Gastrocnemius medialis (tissue), 4 donors: Measurements from ENCODE around the gene GPSM3. TPM values are rescaled to one million over a fixed set of nuclear protein-coding genes. Genes with fewer than 3 reads are reported as not detected.

Source experiments
- ATAC-seq, 2 donors: fragments of 150-250 bp; one replicate each; pipeline ENCODE4 v1.9.1; 2016
- DNase-seq, 2 donors: peaks; one replicate each; pipeline ENCODE4 v3.0.0-alpha.2; 2019
- H3K27ac ChIP-seq, 4 donors: fragments of 200-600 bp; sonication (generic); 1 replicate in 1 of 4; 2 replicates in 3 of 4; pipeline ENCODE4 v1.5.1; 2016 to 2018; ENCODE audit warnings: mild to moderate bottlenecking in 2 of 4, moderate library complexity in 1 of 4
- H3K27me3 ChIP-seq, 3 donors: fragments of 200-600 bp; sonication (generic) in 2 of 3; 1 replicate in 1 of 3; 2 replicates in 2 of 3; pipeline versions ENCODE4 v1.5.1 to v1.6.0; 2016 to 2019; ENCODE audit warnings: mild to moderate bottlenecking in 1 of 3, moderate library complexity in 1 of 3
- H3K36me3 ChIP-seq, 2 donors: fragments of 200-600 bp; sonication (generic) in 1 of 2; one replicate each; pipeline ENCODE4 v1.5.1; 2017 to 2018
- H3K4me1 ChIP-seq, 2 donors: fragments of 200-600 bp; sonication (generic) in 1 of 2; one replicate each; pipeline ENCODE4 v1.5.1; 2016 to 2017; ENCODE audit warnings: mild to moderate bottlenecking in 2 of 2
- H3K4me3 ChIP-seq, 4 donors: fragments of 200-600 bp; sonication (generic) in 3 of 4; 1 replicate in 1 of 4; 2 replicates in 3 of 4; pipeline ENCODE4 v1.5.1; 2016 to 2019; ENCODE audit warnings: mild to moderate bottlenecking in 2 of 4
- H3K9me3 ChIP-seq, 3 donors: fragments of 200-600 bp; sonication (generic) in 2 of 3; 1 replicate in 1 of 3; 2 replicates in 2 of 3; pipeline ENCODE4 v1.5.1; 2016 to 2019
- CTCF ChIP-seq, 5 experiments: fragments of 450-650 bp in 3 of 5; fragments of 200-600 bp in 2 of 5; sonication (generic) in 2 of 5; IDR thresholded peaks in 4 of 5; conservative IDR thresholded peaks in 1 of 5; 1 replicate in 4 of 5; 2 replicates in 1 of 5; pipeline ENCODE4 v1.5.1; 2016 to 2019; ENCODE audit warnings: antibody characterized with exemption in 5 of 5, mild to moderate bottlenecking in 3 of 5, moderate library complexity in 3 of 5
- POLR2A ChIP-seq, 2 donors: fragments of 450-650 bp; IDR thresholded peaks; one replicate each; pipeline ENCODE4 v1.6.1; 2017; ENCODE audit warnings: antibody characterized with exemption in 2 of 2, mild to moderate bottlenecking in 2 of 2, moderate library complexity in 2 of 2
- in situ Hi-C, 4 donors: fragments of 200-750 bp; cut with MboI; loops; one replicate each; pipeline versions ENCODE4 v1.15.0 to v1.8.0; 2017; ENCODE audit warnings: low sequenced_read_pairs in 4 of 4
- intact Hi-C: fragments of 100-400 bp; cut with DNase I; formaldehyde crosslinking; loops from one replicate; pipeline ENCODE4 v1.15.1; 2023; ENCODE audit warnings: low total_unique reads
- total RNA-seq, 4 donors: library from RNA; depleted of rRNA; stranded (reverse); fragments of >200 nt; gene quantifications; one replicate each; pipeline versions ENCODE4 v1.1.0 to v1.2.3, GENCODE V29; 2016

Gene GPSM3
- total RNA-seq, 4 donors from 2014 or later, result 2.2 to 2.9 (median 2.3) TPM; not detected in 1

- no peaks in the 10 kb centered on the region for H3K36me3 ChIP-seq
- no peak for DNase-seq
- in situ Hi-C loops, result no loop called here
Measured at GRCh38 chr6:32220021-32220420, 27.6 kb upstream of the GPSM3 start.

GRCh38 chr6:32218167-32218566 lies 25.7 kb upstream of the GPSM3 start:
- Histone ChIP-seq H3K27me3 (no peaks in the 10 kb centered on the region), H3K9me3 (no peaks in the 10 kb centered on the region), H3K27ac (no peak overlapping the region), H3K4me3 (no peak overlapping the region), H3K36me3 (no peaks in the 10 kb centered on the region), H3K4me1 (no peaks in the 10 kb centered on the region)
- intact Hi-C loops (no loop called here), in situ Hi-C loops (no loop called here)
- DNase-seq (no peak), ATAC-seq (no peak)
- TF ChIP-seq CTCF (IDR thresholded peaks at IDR 0.05 in 4 of 5, conservative IDR thresholded peaks at IDR 0.05 in 1 of 5) (no peak), POLR2A (IDR thresholded peaks at IDR 0.05) (no peak)

More at GRCh38 chr6:32220021-32220420, 27.6 kb upstream of the GPSM3 start:
- Histone ChIP-seq H3K27me3 (no peaks in the 10 kb centered on the region), H3K4me3 (no peak overlapping the region), H3K9me3 (no peaks in the 10 kb centered on the region), H3K27ac (peak overlapping the region in 1 of 4 donors; percentile 74), H3K4me1 (no peaks in the 10 kb centered on the region)
- TF ChIP-seq POLR2A (IDR thresholded peaks at IDR 0.05) (no peak), CTCF (IDR thresholded peaks at IDR 0.05 in 4 of 5, conservative IDR thresholded peaks at IDR 0.05 in 1 of 5) (no peak)
- intact Hi-C loops, result no loop called here
- no peak for ATAC-seq

- in situ Hi-C loops, result no loop called here
- H3K36me3 ChIP-seq, result no peaks in the 10 kb centered on the region
- H3K27ac ChIP-seq, result no peak overlapping the region
- no peak overlapping the region for H3K4me3 ChIP-seq
- no peaks in the 10 kb centered on the region for H3K9me3 ChIP-seq
- intact Hi-C loops, result no loop called here
- H3K27me3 ChIP-seq, result no peaks in the 10 kb centered on the region
- ATAC-seq (no peak), DNase-seq (no peak)
- no peaks in the 10 kb centered on the region for H3K4me1 ChIP-seq
- no peak for TF ChIP-seq CTCF (IDR thresholded peaks at IDR 0.05 in 4 of 5, conservative IDR thresholded peaks at IDR 0.05 in 1 of 5)
- TF ChIP-seq POLR2A (IDR thresholded peaks at IDR 0.05), result no peak
Measured at GRCh38 chr6:32216998-32217397, 24.6 kb upstream of the GPSM3 start.

- intact Hi-C loops, result no loop called here
- Histone ChIP-seq H3K4me3 (no peak overlapping the region), H3K36me3 (no peaks in the 10 kb centered on the region), H3K27me3 (no peaks in the 10 kb centered on the region), H3K27ac (no peak overlapping the region), H3K9me3 (no peaks in the 10 kb centered on the region), H3K4me1 (no peaks in the 10 kb centered on the region)
- in situ Hi-C loops, result no loop called here
- DNase-seq (no peak), ATAC-seq (no peak)
- TF ChIP-seq POLR2A (IDR thresholded peaks at IDR 0.05) (no peak), CTCF (IDR thresholded peaks at IDR 0.05 in 4 of 5, conservative IDR thresholded peaks at IDR 0.05 in 1 of 5) (no peak)
Measured at GRCh38 chr6:32216285-32216684, 23.8 kb upstream of the GPSM3 start.

- in situ Hi-C loops (no loop called here), intact Hi-C loops (no loop called here)
- Histone ChIP-seq H3K27me3 (no peaks in the 10 kb centered on the region), H3K27ac (no peak overlapping the region), H3K4me1 (no peaks in the 10 kb centered on the region), H3K4me3 (no peak overlapping the region), H3K36me3 (no peaks in the 10 kb centered on the region), H3K9me3 (no peaks in the 10 kb centered on the region)
- ATAC-seq, result no peak
- DNase-seq, result no peak
- no peak for TF ChIP-seq CTCF (IDR thresholded peaks at IDR 0.05 in 4 of 5, conservative IDR thresholded peaks at IDR 0.05 in 1 of 5)
- no peak for TF ChIP-seq POLR2A (IDR thresholded peaks at IDR 0.05)
Measured at GRCh38 chr6:32215617-32216016, 23.2 kb upstream of the GPSM3 start.
